Lower lobe of right lung (tissue), 2 donors: ENCODE measurements around the gene SLC38A8. TPM values are rescaled to one million over a fixed set of nuclear protein-coding genes. Genes with fewer than 3 reads are reported as not detected.

Experiments
- ATAC-seq, 2 donors: fragments of 200-7000 bp; cut with Tn5 transposase; one replicate each; pipeline ENCODE4 v1.9.1; 2020 to 2022; ENCODE audit warnings: mild to moderate bottlenecking in 2 of 2, moderate library complexity in 2 of 2
- DNase-seq: peaks from one replicate; pipeline ENCODE4 v3.0.0-alpha.2; 2020
- H3K27ac ChIP-seq: fragments of 200-600 bp; one replicate; pipeline ENCODE4 v1.8.0; 2022
- H3K27me3 ChIP-seq: fragments of 200-600 bp; one replicate; pipeline ENCODE4 v1.8.0; 2022; ENCODE audit warnings: low read depth
- H3K36me3 ChIP-seq: fragments of 200-600 bp; one replicate; pipeline ENCODE4 v1.8.0; 2022; ENCODE audit warnings: mild to moderate bottlenecking
- H3K4me1 ChIP-seq: fragments of 200-600 bp; one replicate; pipeline ENCODE4 v1.8.0; 2022
- H3K4me3 ChIP-seq: fragments of 200-600 bp; one replicate; pipeline ENCODE4 v1.8.0; 2022; ENCODE audit warnings: mild to moderate bottlenecking
- H3K9me3 ChIP-seq: fragments of 200-600 bp; one replicate; pipeline ENCODE4 v1.8.0; 2022
- CTCF ChIP-seq: fragments of 200-600 bp; IDR thresholded peaks from one replicate; pipeline ENCODE4 v1.8.0; 2022; ENCODE audit warnings: antibody characterized with exemption, mild to moderate bottlenecking
- intact Hi-C: fragments of 100-400 bp; cut with DNase I; formaldehyde crosslinking; loops from one replicate; pipeline ENCODE4 v1.11.0; 2022
- total RNA-seq: library from RNA; stranded (reverse); fragmentation: NEBNext Ultra II Directional; extraction: Animal tissue kit (Norgen Biotek cat#: 25700); gene quantifications from one replicate; pipeline ENCODE4 v1.2.1, GENCODE V29; 2021
- donor health status: DM: no; HTN: yes; CAD: no; lungs with severe emphysema.

The SLC38A8 gene
- total RNA-seq, 1 donor from 2014 or later: not detected

DNA sequence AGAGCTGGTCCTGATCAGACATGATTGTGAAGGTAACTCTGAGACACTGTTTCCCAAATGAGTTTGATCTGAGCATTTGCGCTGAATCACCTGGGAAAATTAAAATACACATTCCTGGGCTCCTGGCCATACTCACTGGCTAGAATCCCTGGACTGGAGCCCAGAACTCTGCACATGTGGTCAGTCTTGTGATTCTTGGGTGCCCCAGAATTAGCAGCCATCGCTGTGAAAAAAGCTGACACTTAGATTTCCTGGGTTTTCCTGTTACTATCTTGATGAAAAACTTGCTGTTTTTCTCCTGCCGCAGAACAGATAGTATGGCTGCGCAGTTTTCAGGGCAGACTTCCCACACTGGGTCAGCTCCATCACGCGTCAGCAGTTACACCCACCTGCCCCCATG lies 50.0 kb downstream of the SLC38A8 start:
- H3K4me1 ChIP-seq: peaks cover 4% of the 10 kb centered on the region
- DNase-seq: no peak
- peaks cover 17% of the 10 kb centered on the region for H3K27me3 ChIP-seq
- H3K27ac ChIP-seq: no peak overlapping the region
- H3K4me3 ChIP-seq: no peak overlapping the region
- no peaks in the 10 kb centered on the region for H3K36me3 ChIP-seq
- TF ChIP-seq CTCF: no peak
- no peak for ATAC-seq
- intact Hi-C loops: no loop called here
- H3K9me3 ChIP-seq: no peaks in the 10 kb centered on the region

DNA sequence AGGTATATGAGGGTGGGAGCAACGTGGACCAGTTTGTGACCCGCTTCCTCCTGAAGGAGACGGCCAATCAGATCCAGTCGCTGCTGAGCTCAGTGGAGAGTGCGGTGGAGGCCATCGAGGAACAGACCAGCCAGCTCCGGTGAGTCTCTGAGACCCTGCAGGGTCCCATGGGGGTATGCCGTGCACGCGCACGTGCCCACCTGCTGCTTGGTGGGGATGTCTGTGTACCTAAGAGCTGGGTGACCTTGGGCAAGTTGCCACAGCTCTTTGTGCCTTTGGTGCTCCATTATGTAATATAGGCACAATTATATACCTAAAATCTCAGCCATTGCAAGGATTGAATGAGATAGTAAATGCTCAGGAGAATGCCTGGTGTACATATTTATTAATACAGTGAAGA lies 52.1 kb downstream of the SLC38A8 start:
- Histone ChIP-seq H3K36me3 (no peaks in the 10 kb centered on the region), H3K4me1 (no peaks in the 10 kb centered on the region), H3K9me3 (no peaks in the 10 kb centered on the region), H3K27me3 (peaks cover 5% of the 10 kb centered on the region), H3K4me3 (no peak overlapping the region), H3K27ac (no peak overlapping the region)
- intact Hi-C loops: no loop called here
- no peak for TF ChIP-seq CTCF
- DNase-seq (no peak), ATAC-seq (no peak)

DNA sequence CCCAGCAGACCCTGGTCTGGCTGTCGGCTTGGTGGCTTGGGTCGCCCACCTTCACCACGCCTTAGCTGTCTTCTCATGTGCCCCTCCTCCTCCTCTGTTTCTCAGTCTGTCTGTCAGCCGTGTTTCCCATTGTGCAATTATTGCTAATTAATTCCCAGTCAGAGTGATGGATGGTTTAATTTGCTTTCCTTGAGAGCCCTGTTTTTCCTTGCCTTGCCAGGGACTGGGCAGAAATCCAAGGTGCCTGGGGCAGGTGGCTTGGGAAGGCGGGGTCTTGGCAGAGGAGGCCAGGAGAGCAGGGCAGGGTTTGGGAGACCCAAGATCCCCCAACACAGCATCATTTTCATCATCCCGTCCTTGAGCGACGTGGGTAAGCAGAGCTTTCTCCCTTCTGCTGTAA lies 53.3 kb downstream of the SLC38A8 start:
- ATAC-seq (no peak), DNase-seq (no peak)
- Histone ChIP-seq H3K36me3 (no peaks in the 10 kb centered on the region), H3K27ac (no peak overlapping the region), H3K4me3 (no peak overlapping the region), H3K9me3 (no peaks in the 10 kb centered on the region), H3K4me1 (no peaks in the 10 kb centered on the region), H3K27me3 (peaks cover 5% of the 10 kb centered on the region)
- intact Hi-C loops: no loop called here
- TF ChIP-seq CTCF: no peak

- ATAC-seq: no peak
- no peaks in the 10 kb centered on the region for H3K27me3 ChIP-seq
- no peak overlapping the region for H3K4me3 ChIP-seq
- no peak overlapping the region for H3K27ac ChIP-seq
- no peak for DNase-seq
- TF ChIP-seq CTCF: no peak
- no peaks in the 10 kb centered on the region for H3K36me3 ChIP-seq
- intact Hi-C loops: no loop called here
- no peaks in the 10 kb centered on the region for H3K4me1 ChIP-seq
- no peaks in the 10 kb centered on the region for H3K9me3 ChIP-seq
Observed at GRCh38 chr16:83983491-83983890, 59.1 kb downstream of the SLC38A8 start.

DNA sequence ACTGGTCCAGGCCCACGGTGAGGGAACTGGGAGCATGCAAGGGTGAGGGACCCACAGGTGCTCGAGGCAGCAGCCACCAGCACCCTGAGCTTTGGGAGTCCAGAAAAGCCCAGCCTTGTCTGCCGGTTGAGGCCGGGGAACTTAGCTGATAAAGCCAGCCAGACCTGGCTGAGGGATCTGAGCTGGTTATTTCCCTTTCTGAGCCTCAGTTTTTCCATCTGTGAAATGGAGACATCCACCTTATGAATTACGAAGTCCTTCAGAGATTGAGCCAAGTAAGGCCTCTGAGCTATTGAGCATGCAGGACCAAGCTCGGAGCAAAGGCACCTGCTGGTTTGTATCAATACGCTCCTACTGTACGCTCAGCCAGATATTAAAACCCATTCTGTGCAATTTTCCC lies 60.8 kb downstream of the SLC38A8 start:
- Histone ChIP-seq H3K27ac (no peak overlapping the region), H3K36me3 (no peaks in the 10 kb centered on the region), H3K4me3 (no peak overlapping the region), H3K4me1 (no peaks in the 10 kb centered on the region), H3K27me3 (no peaks in the 10 kb centered on the region), H3K9me3 (no peaks in the 10 kb centered on the region)
- intact Hi-C loops: no loop called here
- ATAC-seq: no peak
- TF ChIP-seq CTCF: no peak
- DNase-seq: no peak

DNA sequence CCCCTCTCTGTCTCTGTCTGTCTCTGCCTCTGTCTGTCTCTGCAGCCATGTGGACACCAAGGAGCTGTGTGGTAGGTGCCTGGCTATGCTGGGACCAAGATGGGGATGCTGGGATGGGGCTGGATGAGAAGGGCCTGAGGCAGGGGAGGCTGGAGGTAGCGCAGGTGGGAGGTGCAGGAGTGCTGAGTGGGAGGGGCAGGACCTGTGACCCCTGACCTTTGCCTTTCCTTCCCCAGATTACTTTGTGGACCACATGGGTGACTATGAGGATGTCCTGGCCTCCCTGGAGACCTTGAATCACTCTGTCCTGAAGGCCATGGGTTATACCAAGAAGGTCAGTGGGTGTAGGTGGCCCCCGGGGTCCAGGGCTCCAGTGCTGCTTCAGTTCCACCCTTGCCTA lies 61.8 kb downstream of the SLC38A8 start:
- Histone ChIP-seq H3K36me3 (no peaks in the 10 kb centered on the region), H3K9me3 (no peaks in the 10 kb centered on the region), H3K4me1 (no peaks in the 10 kb centered on the region), H3K27ac (no peak overlapping the region), H3K27me3 (no peaks in the 10 kb centered on the region), H3K4me3 (no peak overlapping the region)
- intact Hi-C loops: no loop called here
- TF ChIP-seq CTCF: no peak
- DNase-seq (no peak), ATAC-seq (peak in 1 of 2 donors; percentile 33)
